ENCODE data around the gene RIPPLY2.

GRCh38 chr6:83838727-83839126 lies 14.4 kb upstream of the RIPPLY2 start:
- TF ChIP-seq POLR2A (IDR thresholded peaks at IDR 0.05) (no peak), CTCF (IDR thresholded peaks at IDR 0.05) (no peak)
